K562 (cell line): ENCODE measurements around the gene WNT7A. TPM values are rescaled to one million over a fixed set of nuclear protein-coding genes. Genes with fewer than 3 reads are reported as not detected.

Experiments used
- ATAC-seq: fragments of 200-7000 bp; cut with Tn5 transposase; 3 replicates; pipeline ENCODE4 v1.9.1; 2020; ENCODE audit warnings: moderate library complexity
- BruUV-seq: library from RNA; stranded (reverse); fragments of 400-500 nt; replicated peaks from 2 replicates; lab custom pipeline; 2021; lab: Mats Ljungman, UMichigan
- CTCF ChIA-PET: fragments of 300-600 bp; formaldehyde crosslinking; extraction: SDS; loops from one replicate; lab custom pipeline; 2021; ENCODE audit warnings: low intra/inter-chr PET ratio; lab: Yijun Ruan, JAX
- POLR2A ChIA-PET: fragments of 300-600, 350-650 bp; sonication (Branson Sonifier 250); formaldehyde crosslinking; extraction: SDS; loops from one replicate; lab custom pipeline; 2021; ENCODE audit warnings: antibody characterized with exemption, inconsistent platforms; lab: Yijun Ruan, JAX
- DNase-seq, 4 experiments: peaks; one replicate each; pipeline versions ENCODE4 v3.0.0 to v3.0.0-alpha.2; 2011 to 2018; ENCODE audit warnings: low spot score in 3 of 4, mixed read lengths in 3 of 4; ENCODE audit errors: extremely low read depth in 1 of 4
- FAIRE-seq: peaks from 2 replicates; lab custom pipeline; 2011; peaks lifted over from hg19 to GRCh38; lab: Jason Lieb, UNC
- H2AFZ ChIP-seq: 2 replicates; pipeline ENCODE4 v1.6.0; 2011; ENCODE audit warnings: low read depth, low read length, control low read depth, inconsistent platforms
- H3K27ac ChIP-seq: fragments of 200-600 bp; 3 replicates; pipeline ENCODE4 v1.8.0; 2011; ENCODE audit warnings: low read depth, mild to moderate bottlenecking, control low read depth, inconsistent platforms, low read length, moderate library complexity, mixed read lengths; ENCODE audit errors: extremely low read depth
- H3K27me3 ChIP-seq, 2 experiments: fragments of 300-600 bp in 1 of 2; 2 replicates in 1 of 2; 3 replicates in 1 of 2; pipeline versions ENCODE4 v1.6.0 to v1.8.0; 2011; ENCODE audit warnings: inconsistent platforms in 2 of 2, low read length in 2 of 2, mild to moderate bottlenecking in 1 of 2, mixed read lengths in 1 of 2, moderate library complexity in 1 of 2; ENCODE audit not compliant: control insufficient read depth in 2 of 2, insufficient read depth in 2 of 2
- H3K36me3 ChIP-seq: fragments of 300-600 bp; 3 replicates; pipeline ENCODE4 v1.8.0; 2011; ENCODE audit warnings: mild to moderate bottlenecking, low read length, inconsistent platforms; ENCODE audit not compliant: control insufficient read depth, insufficient read depth
- H3K4me1 ChIP-seq, 2 experiments: fragments of 200-600 bp in 1 of 2; replicated peaks in 1 of 2; 2 replicates in 1 of 2; 3 replicates in 1 of 2; pipeline versions ENCODE4 v1.5.1 to v1.8.0; 2011; ENCODE audit warnings: inconsistent platforms in 2 of 2, low read length in 2 of 2, mild to moderate bottlenecking in 1 of 2, mixed read lengths in 1 of 2, moderate library complexity in 1 of 2; ENCODE audit not compliant: control insufficient read depth in 2 of 2, insufficient read depth in 2 of 2
- H3K4me2 ChIP-seq: 2 replicates; pipeline ENCODE4 v1.6.1; 2011; ENCODE audit warnings: low read length, control low read depth, inconsistent platforms, mixed read lengths; ENCODE audit not compliant: insufficient read depth
- H3K4me3 ChIP-seq: fragments of 200-600 bp; sonication (generic), shearing (Covaris generic); 2 replicates; pipeline ENCODE4 v1.5.1; 2016; ENCODE audit warnings: control low read depth, inconsistent platforms
- H3K79me2 ChIP-seq: fragments of 200-600 bp; 3 replicates; pipeline ENCODE4 v1.8.0; 2011; ENCODE audit warnings: low read length, inconsistent platforms; ENCODE audit not compliant: control insufficient read depth, insufficient read depth
- H3K9ac ChIP-seq, 2 experiments: 2 replicates each; pipeline versions ENCODE4 v1.6.0 to v1.6.1; 2011; ENCODE audit warnings: low read depth in 2 of 2, low read length in 2 of 2, control low read depth in 1 of 2, inconsistent platforms in 1 of 2, mild to moderate bottlenecking in 1 of 2, mixed read lengths in 1 of 2; ENCODE audit not compliant: insufficient read depth in 1 of 2
- H3K9me1 ChIP-seq: one replicate; pipeline ENCODE4 v1.6.0; 2011; ENCODE audit warnings: inconsistent platforms, mild to moderate bottlenecking, low read length, moderate library complexity; ENCODE audit not compliant: control insufficient read depth, insufficient read depth
- H3K9me3 ChIP-seq: replicated peaks from 2 replicates; pipeline ENCODE4 v1.5.1; 2011; ENCODE audit warnings: low read depth, low read length, inconsistent platforms; ENCODE audit not compliant: control insufficient read depth, insufficient read depth
- H4K20me1 ChIP-seq: replicated peaks from 2 replicates; pipeline ENCODE4 v1.6.1; 2011; ENCODE audit warnings: low read length, inconsistent platforms, mixed read lengths; ENCODE audit not compliant: control insufficient read depth, insufficient read depth
- ARNT ChIP-seq, 2 experiments: fragments of 450-650 bp; IDR thresholded peaks; 2 replicates each; pipeline ENCODE4 v1.6.1; 2016; ENCODE audit warnings: mild to moderate bottlenecking in 1 of 2
- CBX8 ChIP-seq: fragments of 200-600 bp; sonication (generic); IDR thresholded peaks from 2 replicates; pipeline ENCODE4 v1.6.1; 2012; ENCODE audit warnings: borderline replicate concordance, mixed run types, low read depth, mild to moderate bottlenecking, moderate library complexity, mixed read lengths, low read length, control low read depth, inconsistent platforms; ENCODE audit not compliant: poor library complexity, severe bottlenecking; ENCODE audit errors: extremely low read depth
- IRF2 ChIP-seq: sonication (generic); formaldehyde crosslinking; IDR thresholded peaks from 2 replicates; pipeline ENCODE4 v1.8.1; 2022; ENCODE audit warnings: mild to moderate bottlenecking, missing genetic modification reagents
- MYBL2 ChIP-seq, 2 experiments: fragments of 450-650 bp in 1 of 2; sonication (generic) in 1 of 2; formaldehyde crosslinking in 1 of 2; IDR thresholded peaks; 2 replicates each; pipeline versions ENCODE4 v1.6.1 to v1.8.1; 2017 to 2022; ENCODE audit warnings: borderline replicate concordance in 1 of 2, inconsistent platforms in 1 of 2, low read depth in 1 of 2, mild to moderate bottlenecking in 1 of 2, missing genetic modification reagents in 1 of 2, moderate library complexity in 1 of 2
- PHF8 ChIP-seq: fragments of 200-600 bp; sonication (generic); IDR thresholded peaks from 2 replicates; pipeline ENCODE4 v1.6.1; 2012; ENCODE audit warnings: mixed run types, mild to moderate bottlenecking, inconsistent platforms, low read length, moderate library complexity, borderline replicate concordance
- RCOR1 ChIP-seq, 2 experiments: IDR thresholded peaks; 2 replicates each; pipeline ENCODE4 v1.6.1; 2012; ENCODE audit warnings: low read depth in 2 of 2, low read length in 2 of 2, borderline replicate concordance in 1 of 2, improper control_type of control experiment in 1 of 2
- SMAD3 ChIP-seq: fragments of 450-650 bp; formaldehyde crosslinking; conservative IDR thresholded peaks from 2 replicates; pipeline ENCODE4 v1.4.0; 2020; ENCODE audit warnings: mild to moderate bottlenecking
- TSC22D4 ChIP-seq: fragments of 450-650 bp; IDR thresholded peaks from 2 replicates; pipeline ENCODE4 v1.6.1; 2016; ENCODE audit warnings: missing genetic modification characterization, missing biosample characterization, control low read depth
- ZNF175 ChIP-seq: fragments of 200-800 bp; sonication (Bioruptor generic); IDR thresholded peaks from 2 replicates; pipeline ENCODE4 v1.6.1; 2016; ENCODE audit warnings: low read depth, mild to moderate bottlenecking, missing genetic modification characterization, missing compliant biosample characterization
- ZNF316 ChIP-seq: fragments of 450-650 bp; IDR thresholded peaks from 2 replicates; pipeline ENCODE4 v1.6.1; 2016
- WGBS: fragments of 100-300 bp; shearing (Covaris generic); methylation state at CpG from one replicate; pipeline ENCODE4 v1.1.6; 2016; ENCODE audit warnings: low coverage, mixed read lengths; ENCODE audit not compliant: insufficient coverage; ENCODE audit errors: missing lambda C conversion rate; 5-methylcytosine and 5-hydroxymethylcytosine counted together
- in situ Hi-C: fragments of 300-500 bp; cut with MboI; formaldehyde crosslinking; loops from 4 replicates; pipeline ENCODE4 v1.15.0; 2018; ENCODE audit warnings: inconsistent platforms, mixed read lengths
- intact Hi-C: fragments of 100-400 bp; cut with micrococcal nuclease; formaldehyde crosslinking; loops from 2 replicates; pipeline ENCODE4 v1.14.2; 2022
- polyA plus RNA-seq, 8 experiments: library from polyadenylated mRNA; depleted of rRNA in 4 of 8; stranded (reverse) in 5 of 8; unstranded in 3 of 8; fragments of >200 nt; fragmentation: Nextera tagmentation in 2 of 8; fragmentation: Illumina TruSeq in 1 of 8; extraction: Ambion mirVana in 2 of 8; extraction: Trizol in 1 of 8; gene quantifications; 2 replicates each; pipeline versions ENCODE4 v1.2.1 to v1.2.3, GENCODE V29; 2011 to 2014; ENCODE audit warnings: inconsistent platforms in 1 of 8, missing spikeins in 1 of 8
- total RNA-seq, 7 experiments: library from RNA; depleted of rRNA in 6 of 7; stranded (reverse); fragments of >200 nt in 6 of 7; fragmentation: Illumina TruSeq in 2 of 7; extraction: Trizol in 2 of 7; gene quantifications; 2 replicates each; pipeline versions ENCODE4 v1.2.1 to v1.2.3, GENCODE V29; 2011 to 2021; ENCODE audit warnings: low replicate concordance in 1 of 7

WNT7A gene
- total and polyA plus RNA-seq, 9 of the 15 experiments (the other 6 are each of a cell fraction or from before 2014, with no cell fraction given): 0.03 TPM; not detected in 8

GRCh38 chr3:13798401-13798800 lies 81.5 kb downstream of the WNT7A start:
- intact Hi-C loops (no loop called here), in situ Hi-C loops (no loop called here)
- DNase-seq (no peak), FAIRE-seq (no peak), ATAC-seq (no peak)
- Histone ChIP-seq H3K9ac (peak overlapping the region in 1 of 2 experiments; percentile 13; a peak in 1 of 4 replicates), H3K79me2 (no peaks in the 10 kb centered on the region), H2AFZ (no peak overlapping the region), H3K27me3 (peaks cover 39 to 78% of the 10 kb centered on the region in 2 experiments), H3K4me3 (no peak overlapping the region), H3K9me3 (no peaks in the 10 kb centered on the region), H3K9me1 (no peaks in the 10 kb centered on the region), H3K27ac (no peak overlapping the region), H4K20me1 (peaks cover 5% of the 10 kb centered on the region), H3K4me1 (peaks cover 0 to 4% of the 10 kb centered on the region in 2 experiments; a peak in 1 of 5 replicates), H3K4me2 (no peak overlapping the region), H3K36me3 (no peaks in the 10 kb centered on the region)
- no TSS peak for BruUV-seq
- TF ChIP-seq SMAD3 (CRISPR knock-in tag) (no peak), RCOR1 (IDR thresholded peaks at IDR 0.05; ENCODE audit: borderline replicate concordance in 1 of 2, low read depth in 2 of 2, low read length in 2 of 2) (no peak), ZNF175 (no peak), IRF2 (CRISPR knock-in tag) (no peak), PHF8 (no peak), ZNF316 (no peak), ARNT (IDR thresholded peaks at IDR 0.05) (no peak), MYBL2 (IDR thresholded peaks at IDR 0.05; ENCODE audit: low read depth) (no peak), MYBL2 (CRISPR knock-in tag; IDR thresholded peaks at IDR 0.05; ENCODE audit: borderline replicate concordance) (no peak), CBX8 (no peak), TSC22D4 (tag) (no peak)
- WGBS: 0% methylated on average over 11 of the region's 11 CpGs
- ChIA-PET CTCF (no interaction called here), POLR2A (interaction anchor here (0.6 kb wide), 1 partner anchor 16 kb away, joined by 4 read pairs; no protein-coding TSS in a partner anchor)
